ENCODE results near the gene CHIT1. TPM values are rescaled to one million over a fixed set of nuclear protein-coding genes. Genes with fewer than 3 reads are reported as not detected.

CHIT1 gene
- total and polyA plus RNA-seq, 2 of the 8 experiments (the other 6 are each of a cell fraction or from before 2014, with no cell fraction given), result not detected

DNA sequence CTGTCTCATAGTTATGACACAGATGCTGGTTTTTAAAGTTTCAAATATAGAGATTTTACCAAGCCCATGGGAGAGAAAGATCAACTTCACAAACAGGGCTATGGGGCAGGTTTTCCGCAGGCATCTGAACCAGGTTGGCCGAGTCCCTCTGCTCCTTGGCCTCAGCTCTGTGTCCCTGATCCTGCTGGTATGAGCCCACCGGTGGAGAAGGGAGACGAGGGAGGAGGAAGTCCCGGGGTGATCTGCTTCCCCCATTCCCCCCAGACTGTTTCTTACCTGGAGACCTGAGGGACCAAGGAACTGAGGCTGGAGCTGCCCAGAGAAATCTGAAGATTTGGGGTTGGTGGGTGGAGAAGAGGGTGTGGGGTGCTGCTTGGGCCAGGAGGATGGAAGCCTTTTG is 46.9 kb upstream of the CHIT1 start:
- Histone ChIP-seq H3K79me2 (ENCODE audit: control insufficient read depth in 1 of 2, insufficient read depth in 2 of 2, low read length in 2 of 2) (no peaks in the 10 kb centered on the region), H4K5ac (ENCODE audit: insufficient read length, low read depth, low read length) (no peak overlapping the region), H2BK120ac (replicated peaks; ENCODE audit: low read depth, low read length) (no peak overlapping the region), H3K4ac (replicated peaks; ENCODE audit: insufficient read length, low read depth, low read length) (no peak overlapping the region), H2AFZ (ENCODE audit: low read length) (no peak overlapping the region), H3K4me3 (ENCODE audit: extremely low read depth in 1 of 4, insufficient read depth in 2 of 4, low read depth in 3 of 4, low read length in 4 of 4) (no peak overlapping the region), H3K23ac (ENCODE audit: insufficient read length) (no peak overlapping the region), H3K18ac (ENCODE audit: extremely low read depth, low read length) (no peak overlapping the region), H2BK12ac (ENCODE audit: low read depth, low read length) (no peak overlapping the region), H3K4me2 (ENCODE audit: insufficient read depth in 1 of 2, low read depth in 2 of 2, low read length in 2 of 2) (no peak overlapping the region), H3K79me1 (ENCODE audit: low read depth, low read length) (no peaks in the 10 kb centered on the region), H3K23me2 (ENCODE audit: low read depth, low read length) (no peaks in the 10 kb centered on the region; the same call in 1 of the 2 replicates), H2BK20ac (ENCODE audit: low read length) (no peak overlapping the region), H3K4me1 (replicated peaks in 1 of 4; ENCODE audit: control insufficient read depth in 3 of 4, insufficient read depth in 4 of 4, low read length in 3 of 4) (peaks cover 3 to 17% (median 9%) of the 10 kb centered on the region in 4 experiments), H3K27ac (ENCODE audit: low read depth, low read length) (no peak overlapping the region), H3K14ac (ENCODE audit: insufficient read length) (no peak overlapping the region), H2BK15ac (ENCODE audit: low read length) (no peak overlapping the region), H4K91ac (replicated peaks; ENCODE audit: insufficient read length, low read length) (no peak overlapping the region), H3K56ac (replicated peaks; ENCODE audit: insufficient read length, low read depth, low read length) (no peak overlapping the region), H3K27me3 (replicated peaks in 1 of 4; ENCODE audit: control insufficient read depth in 3 of 4, extremely low read depth in 1 of 4, insufficient read depth in 3 of 4, low read length in 3 of 4) (peaks cover 0 to 34% (median 10%) of the 10 kb centered on the region in 4 experiments; a peak in 5 of 7 replicates), H4K8ac (ENCODE audit: extremely low read depth, insufficient read depth, low read length) (no peak overlapping the region), H2AK5ac (ENCODE audit: low read depth, low read length) (no peak overlapping the region), H2BK5ac (ENCODE audit: low read depth, low read length) (no peak overlapping the region), H3K9ac (replicated peaks in 1 of 4; ENCODE audit: extremely low read depth in 1 of 4, low read depth in 3 of 4, low read length in 3 of 4) (no peak overlapping the region), H4K20me1 (replicated peaks in 1 of 2; ENCODE audit: control insufficient read depth in 1 of 2, insufficient read depth in 2 of 2, low read length in 2 of 2) (no peaks in the 10 kb centered on the region), H3K36me3 (ENCODE audit: control insufficient read depth in 2 of 4, insufficient read depth in 4 of 4, low read length in 3 of 4) (no peaks in the 10 kb centered on the region), H3K9me3 (ENCODE audit: insufficient read depth in 2 of 2, low read depth in 1 of 2, low read length in 1 of 2) (no peaks in the 10 kb centered on the region)
- FAIRE-seq (no peak), DNase-seq (ENCODE audit: low read depth in 1 of 2, low spot score in 2 of 2) (no peak)
- ChIA-PET POLR2A (ENCODE audit: partially characterized antibody) (no interaction called here), CTCF (ENCODE audit: partially characterized antibody) (interaction anchor here (1.1 to 39.0 kb wide), 7 partner anchors 8 to 237 kb away, joined by 3 to 785 read pairs (median 30); partner anchors contain the start of genes BTG2 and OPTC)
- 87% methylated on average over 5 of the region's 5 CpGs; no CpG with 5 or more reads in 1 of the 2 experiments for WGBS, 2 experiments (ENCODE audit: extremely low coverage in 1 of 2, insufficient coverage in 1 of 2, insufficient read length in 1 of 2, insufficient replicate concordance in 2 of 2, low coverage in 1 of 2, low lambda C conversion rate in 2 of 2, missing lambda C conversion rate in 1 of 2)
- no peak for TF ChIP-seq CBX5 (IDR thresholded peaks at IDR 0.05; ENCODE audit: low read depth, low read length)
- TF ChIP-seq EGR1 (IDR thresholded peaks at IDR 0.05; ENCODE audit: borderline replicate concordance, low read depth, low read length), result no peak

Measured in H1 (cell line).